ENCODE data around the gene CYP26A1. TPM values are rescaled to one million over a fixed set of nuclear protein-coding genes. Genes with fewer than 3 reads are reported as not detected.

CYP26A1 gene
- total RNA-seq, 1 experiment from 2014 or later = 0.17 TPM

DNA sequence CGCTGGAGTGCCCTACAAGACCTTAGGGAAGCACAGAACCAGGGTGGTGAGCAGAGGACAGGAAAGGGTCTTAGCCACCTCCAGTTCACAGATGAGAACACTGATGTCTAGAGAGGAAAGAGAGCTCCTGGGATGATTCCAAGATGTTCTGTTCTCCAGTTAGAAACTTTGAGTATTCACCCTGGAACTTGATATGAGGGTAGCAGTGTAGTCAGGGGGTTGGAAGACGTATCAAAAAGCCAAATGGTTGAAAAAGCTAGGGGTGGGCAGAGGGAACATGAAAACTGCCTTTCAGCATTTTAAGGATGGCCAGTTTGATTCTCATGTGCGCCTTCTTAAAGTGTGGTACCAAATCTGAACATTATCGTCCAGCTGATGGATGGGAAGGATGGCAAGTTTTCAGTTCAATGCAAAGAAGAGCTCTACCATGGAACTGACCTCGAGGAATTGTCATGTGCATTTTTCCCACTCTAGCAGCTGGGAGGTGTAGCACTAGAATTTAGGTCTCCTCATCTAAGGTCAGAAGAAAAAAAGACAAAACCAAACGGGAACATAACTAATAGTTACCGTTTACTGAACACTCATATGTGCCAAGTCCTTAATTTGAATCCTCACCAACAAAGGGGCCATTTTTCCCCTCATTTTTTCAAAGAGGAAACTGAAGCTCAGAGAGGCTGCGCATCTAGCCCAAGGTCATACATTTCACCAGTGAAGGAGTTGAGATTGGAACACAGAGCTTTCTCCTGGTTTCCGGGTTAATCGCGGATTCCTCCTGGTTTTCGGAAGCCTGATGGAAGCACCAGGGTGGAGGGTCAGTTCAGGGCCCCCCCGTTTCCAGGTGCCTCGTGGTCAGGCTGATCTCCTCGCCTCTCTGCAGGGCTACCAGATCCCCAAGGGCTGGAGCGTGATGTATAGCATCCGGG is 6.0 kb upstream of the CYP26A1 start:
- DNase-seq (ENCODE audit: low read depth, low spot score) = no peak
- RAD21 ChIA-PET (ENCODE audit: low non-redundant PET in 1 of 2, low total read pairs in 2 of 2, uncharacterized antibody in 2 of 2, unreplicated experiment in 2 of 2) = no interaction called here
- TF ChIP-seq CBX3 (IDR thresholded peaks at IDR 0.05; ENCODE audit: low read depth) (no peak), POLR2A (IDR thresholded peaks at IDR 0.05; ENCODE audit: borderline replicate concordance, extremely low read depth, insufficient read depth, insufficient read length) (no peak)
- TF ChIP-seq, protein P1, sequence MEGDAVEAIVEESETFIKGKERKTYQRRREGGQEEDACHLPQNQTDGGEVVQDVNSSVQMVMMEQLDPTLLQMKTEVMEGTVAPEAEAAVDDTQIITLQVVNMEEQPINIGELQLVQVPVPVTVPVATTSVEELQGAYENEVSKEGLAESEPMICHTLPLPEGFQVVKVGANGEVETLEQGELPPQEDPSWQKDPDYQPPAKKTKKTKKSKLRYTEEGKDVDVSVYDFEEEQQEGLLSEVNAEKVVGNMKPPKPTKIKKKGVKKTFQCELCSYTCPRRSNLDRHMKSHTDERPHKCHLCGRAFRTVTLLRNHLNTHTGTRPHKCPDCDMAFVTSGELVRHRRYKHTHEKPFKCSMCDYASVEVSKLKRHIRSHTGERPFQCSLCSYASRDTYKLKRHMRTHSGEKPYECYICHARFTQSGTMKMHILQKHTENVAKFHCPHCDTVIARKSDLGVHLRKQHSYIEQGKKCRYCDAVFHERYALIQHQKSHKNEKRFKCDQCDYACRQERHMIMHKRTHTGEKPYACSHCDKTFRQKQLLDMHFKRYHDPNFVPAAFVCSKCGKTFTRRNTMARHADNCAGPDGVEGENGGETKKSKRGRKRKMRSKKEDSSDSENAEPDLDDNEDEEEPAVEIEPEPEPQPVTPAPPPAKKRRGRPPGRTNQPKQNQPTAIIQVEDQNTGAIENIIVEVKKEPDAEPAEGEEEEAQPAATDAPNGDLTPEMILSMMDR (IDR thresholded peaks at IDR 0.05 in 2 of 3, conservative IDR thresholded peaks at IDR 0.05 in 1 of 3; ENCODE audit: borderline replicate concordance in 1 of 3, insufficient read depth in 1 of 3, low read depth in 2 of 3, low read length in 2 of 3) = no peak
- no peak overlapping the region for H3K4me3 ChIP-seq (replicated peaks in 1 of 2; ENCODE audit: low read depth in 1 of 2, low read length in 2 of 2)
- no TSS peak for BruUV-seq (replicated peaks)
- no peak overlapping the region for H3K4me2 ChIP-seq (ENCODE audit: low read length)
- H3K4me1 ChIP-seq (ENCODE audit: control insufficient read depth in 1 of 2, insufficient read depth in 2 of 2, low read length in 2 of 2) = no peaks in the 10 kb centered on the region
- intact Hi-C loops (cut with micrococcal nuclease) = no loop called here
- no peak overlapping the region for H3K9ac ChIP-seq (ENCODE audit: low read length)
- POLR2A ChIA-PET = no interaction called here
- ATAC-seq = no peak
- H3K9me3 ChIP-seq (ENCODE audit: control insufficient read depth in 1 of 2, insufficient read depth in 1 of 2, low read depth in 1 of 2, low read length in 2 of 2) = no peaks in the 10 kb centered on the region
- no peak overlapping the region for H3K27ac ChIP-seq (ENCODE audit: low read depth, low read length)
- no peaks in the 10 kb centered on the region for H3K36me3 ChIP-seq (ENCODE audit: control insufficient read depth in 1 of 2, insufficient read depth in 2 of 2, low read length in 2 of 2)
- no peaks in the 10 kb centered on the region for H3K27me3 ChIP-seq (ENCODE audit: insufficient read depth, low read length)
- H3K9me2 ChIP-seq (ENCODE audit: insufficient read depth) = no peaks in the 10 kb centered on the region
- no peaks in the 10 kb centered on the region for H4K20me1 ChIP-seq (ENCODE audit: insufficient read depth)
- H2AFZ ChIP-seq (ENCODE audit: low read depth, low read length, poor library complexity, severe bottlenecking) = no peak overlapping the region
- CTCF ChIA-PET = no interaction called here
- no peaks in the 10 kb centered on the region for H3K79me2 ChIP-seq (ENCODE audit: insufficient read depth, low read length)

DNA sequence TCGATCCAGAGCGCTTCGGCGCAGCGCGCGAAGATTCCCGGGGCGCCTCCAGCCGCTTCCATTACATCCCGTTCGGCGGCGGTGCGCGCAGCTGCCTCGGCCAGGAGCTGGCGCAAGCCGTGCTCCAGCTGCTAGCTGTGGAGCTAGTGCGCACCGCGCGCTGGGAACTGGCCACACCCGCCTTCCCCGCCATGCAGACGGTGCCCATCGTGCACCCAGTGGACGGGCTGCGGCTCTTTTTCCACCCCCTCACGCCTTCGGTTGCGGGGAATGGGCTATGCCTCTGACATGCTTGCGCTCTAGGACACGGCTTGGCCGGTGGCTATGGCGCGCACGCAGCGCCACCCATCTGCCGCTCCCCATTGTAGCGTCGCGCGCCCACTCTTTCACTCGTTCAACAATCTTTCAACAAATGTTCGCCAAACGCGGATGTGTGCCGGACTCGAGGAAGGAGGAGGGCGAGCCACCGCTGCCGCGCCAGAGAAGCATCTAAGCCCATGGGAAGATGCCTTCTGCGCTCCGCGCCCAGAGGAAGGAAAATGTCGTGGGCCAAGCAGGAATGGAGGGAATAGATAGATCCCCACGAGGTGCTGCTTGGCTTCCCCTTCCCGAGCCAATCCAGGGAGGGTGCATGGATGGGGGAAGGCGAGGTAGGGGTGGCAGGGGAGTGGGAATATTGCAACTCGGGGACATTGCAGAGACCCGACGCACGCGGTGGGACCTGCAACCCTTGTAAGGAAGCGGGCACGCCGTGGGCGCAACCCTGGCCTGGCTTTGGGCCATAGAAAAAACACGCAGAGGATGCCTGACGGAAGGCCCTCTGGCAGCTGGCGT is 5.1 kb upstream of the CYP26A1 start:
- no peaks in the 10 kb centered on the region for H3K9me2 ChIP-seq (ENCODE audit: insufficient read depth)
- DNase-seq (ENCODE audit: low read depth, low spot score) (no peak), ATAC-seq (no peak)
- no peaks in the 10 kb centered on the region for H3K27me3 ChIP-seq (ENCODE audit: insufficient read depth, low read length)
- no peak overlapping the region for H3K9ac ChIP-seq (ENCODE audit: low read length)
- ChIA-PET POLR2A (no interaction called here), CTCF (no interaction called here), RAD21 (ENCODE audit: low non-redundant PET in 1 of 2, low total read pairs in 2 of 2, uncharacterized antibody in 2 of 2, unreplicated experiment in 2 of 2) (no interaction called here)
- H4K20me1 ChIP-seq (ENCODE audit: insufficient read depth) = no peaks in the 10 kb centered on the region
- H3K79me2 ChIP-seq (ENCODE audit: insufficient read depth, low read length) = no peaks in the 10 kb centered on the region
- no peaks in the 10 kb centered on the region for H3K36me3 ChIP-seq (ENCODE audit: control insufficient read depth in 1 of 2, insufficient read depth in 2 of 2, low read length in 2 of 2)
- H3K4me3 ChIP-seq (replicated peaks in 1 of 2; ENCODE audit: low read depth in 1 of 2, low read length in 2 of 2) = no peak overlapping the region
- H3K4me1 ChIP-seq (ENCODE audit: control insufficient read depth in 1 of 2, insufficient read depth in 2 of 2, low read length in 2 of 2) = peaks cover 4 to 6% of the 10 kb centered on the region in 2 experiments; a peak in 2 of 4 replicates
- no peak overlapping the region for H3K27ac ChIP-seq (ENCODE audit: low read depth, low read length)
- no peaks in the 10 kb centered on the region for H3K9me3 ChIP-seq (ENCODE audit: control insufficient read depth in 1 of 2, insufficient read depth in 1 of 2, low read depth in 1 of 2, low read length in 2 of 2)
- H3K4me2 ChIP-seq (ENCODE audit: low read length) = no peak overlapping the region
- H2AFZ ChIP-seq (ENCODE audit: low read depth, low read length, poor library complexity, severe bottlenecking) = no peak overlapping the region
- BruUV-seq (replicated peaks) = no TSS peak
- intact Hi-C loops (cut with micrococcal nuclease) = no loop called here
- TF ChIP-seq ZFX (IDR thresholded peaks at IDR 0.05) = no peak
- TF ChIP-seq FOSL1 (IDR thresholded peaks at IDR 0.05; ENCODE audit: low read depth) = no peak
- no peak for TF ChIP-seq SRF (IDR thresholded peaks at IDR 0.05; ENCODE audit: low read depth)
- no peak for TF ChIP-seq JUND (IDR thresholded peaks at IDR 0.05)
- TF ChIP-seq, protein P2, sequence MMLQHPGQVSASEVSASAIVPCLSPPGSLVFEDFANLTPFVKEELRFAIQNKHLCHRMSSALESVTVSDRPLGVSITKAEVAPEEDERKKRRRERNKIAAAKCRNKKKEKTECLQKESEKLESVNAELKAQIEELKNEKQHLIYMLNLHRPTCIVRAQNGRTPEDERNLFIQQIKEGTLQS (IDR thresholded peaks at IDR 0.05) = no peak
- TF ChIP-seq POLR2AphosphoS5 (IDR thresholded peaks at IDR 0.05; ENCODE audit: low read depth, low read length) = no peak
- TF ChIP-seq, protein P3, sequence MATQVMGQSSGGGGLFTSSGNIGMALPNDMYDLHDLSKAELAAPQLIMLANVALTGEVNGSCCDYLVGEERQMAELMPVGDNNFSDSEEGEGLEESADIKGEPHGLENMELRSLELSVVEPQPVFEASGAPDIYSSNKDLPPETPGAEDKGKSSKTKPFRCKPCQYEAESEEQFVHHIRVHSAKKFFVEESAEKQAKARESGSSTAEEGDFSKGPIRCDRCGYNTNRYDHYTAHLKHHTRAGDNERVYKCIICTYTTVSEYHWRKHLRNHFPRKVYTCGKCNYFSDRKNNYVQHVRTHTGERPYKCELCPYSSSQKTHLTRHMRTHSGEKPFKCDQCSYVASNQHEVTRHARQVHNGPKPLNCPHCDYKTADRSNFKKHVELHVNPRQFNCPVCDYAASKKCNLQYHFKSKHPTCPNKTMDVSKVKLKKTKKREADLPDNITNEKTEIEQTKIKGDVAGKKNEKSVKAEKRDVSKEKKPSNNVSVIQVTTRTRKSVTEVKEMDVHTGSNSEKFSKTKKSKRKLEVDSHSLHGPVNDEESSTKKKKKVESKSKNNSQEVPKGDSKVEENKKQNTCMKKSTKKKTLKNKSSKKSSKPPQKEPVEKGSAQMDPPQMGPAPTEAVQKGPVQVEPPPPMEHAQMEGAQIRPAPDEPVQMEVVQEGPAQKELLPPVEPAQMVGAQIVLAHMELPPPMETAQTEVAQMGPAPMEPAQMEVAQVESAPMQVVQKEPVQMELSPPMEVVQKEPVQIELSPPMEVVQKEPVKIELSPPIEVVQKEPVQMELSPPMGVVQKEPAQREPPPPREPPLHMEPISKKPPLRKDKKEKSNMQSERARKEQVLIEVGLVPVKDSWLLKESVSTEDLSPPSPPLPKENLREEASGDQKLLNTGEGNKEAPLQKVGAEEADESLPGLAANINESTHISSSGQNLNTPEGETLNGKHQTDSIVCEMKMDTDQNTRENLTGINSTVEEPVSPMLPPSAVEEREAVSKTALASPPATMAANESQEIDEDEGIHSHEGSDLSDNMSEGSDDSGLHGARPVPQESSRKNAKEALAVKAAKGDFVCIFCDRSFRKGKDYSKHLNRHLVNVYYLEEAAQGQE (IDR thresholded peaks at IDR 0.05; ENCODE audit: low read depth) = no peak
- no peak for TF ChIP-seq EZH2phosphoT487 (IDR thresholded peaks at IDR 0.05; ENCODE audit: borderline replicate concordance)
- TF ChIP-seq RAD21 (IDR thresholded peaks at IDR 0.05; ENCODE audit: low read depth) = no peak
